HCT116 (cell line): ENCODE results near the gene PGM3.

Experiments
- CTCF ChIP-seq, 3 experiments: fragments of 200-600 bp in 1 of 3; sonication (generic) in 1 of 3; IDR thresholded peaks in 2 of 3; conservative IDR thresholded peaks in 1 of 3; 2 replicates each; pipeline ENCODE4 v1.5.1; 2012 to 2017; ENCODE audit warnings: low read depth in 2 of 3, low read length in 2 of 3, antibody characterized with exemption in 1 of 3, borderline replicate concordance in 1 of 3, control low read depth in 1 of 3, mild to moderate bottlenecking in 1 of 3, mixed read lengths in 1 of 3, mixed run types in 1 of 3, moderate library complexity in 1 of 3; ENCODE audit not compliant: insufficient read depth in 1 of 3
- POLR2A ChIP-seq: IDR thresholded peaks from 2 replicates; pipeline ENCODE4 v1.7.0; 2011; ENCODE audit warnings: borderline replicate concordance; ENCODE audit not compliant: insufficient read depth, insufficient read length; ENCODE audit errors: extremely low read depth
- ZNF274 ChIP-seq: fragments of 200-500 bp; sonication (Bioruptor generic); IDR thresholded peaks from 2 replicates; pipeline ENCODE4 v1.6.1; 2014; ENCODE audit warnings: mild to moderate bottlenecking, low read depth, low read length, inconsistent platforms

GRCh38 chr6:83138758-83139157 is 54.3 kb downstream of the PGM3 start:
- no peak for TF ChIP-seq CTCF (IDR thresholded peaks at IDR 0.05 in 2 of 3, conservative IDR thresholded peaks at IDR 0.05 in 1 of 3; ENCODE audit: borderline replicate concordance in 1 of 3, insufficient read depth in 1 of 3, low read depth in 2 of 3, low read length in 2 of 3)
- TF ChIP-seq ZNF274 = no peak
- TF ChIP-seq POLR2A = no peak
